MM.1S (cell line): ENCODE results near the gene DGCR8.

Experiments used
- DNase-seq: peaks from one replicate; pipeline ENCODE4 v3.0.0-alpha.2; 2015
- H2AFZ ChIP-seq: fragments of 300-600 bp; sonication (generic); 2 replicates; pipeline ENCODE4 v1.6.0; 2016; ENCODE audit warnings: antibody characterized with exemption, low read length
- H3F3A ChIP-seq: fragments of 300-600 bp; sonication (generic); 2 replicates; pipeline ENCODE4 v1.6.1; 2016; ENCODE audit warnings: mild to moderate bottlenecking, antibody characterized with exemption, low read length, moderate library complexity, mixed read lengths; ENCODE audit not compliant: insufficient read depth
- H3K27ac ChIP-seq: fragments of 300-600 bp; sonication (generic); 2 replicates; pipeline ENCODE4 v1.5.1; 2016; ENCODE audit warnings: mild to moderate bottlenecking, low read length
- H3K27me3 ChIP-seq: fragments of 300-600 bp; sonication (generic); replicated peaks from 2 replicates; pipeline ENCODE4 v1.6.0; 2016; ENCODE audit warnings: low read length; ENCODE audit not compliant: insufficient read depth
- H3K36me3 ChIP-seq: fragments of 300-600 bp; sonication (generic); replicated peaks from 2 replicates; pipeline ENCODE4 v1.6.1; 2016; ENCODE audit warnings: mild to moderate bottlenecking, low read length, mixed read lengths; ENCODE audit not compliant: insufficient read depth
- H3K4me1 ChIP-seq: fragments of 300-600 bp; sonication (generic); 2 replicates; pipeline ENCODE4 v1.6.1; 2016; ENCODE audit warnings: low read length, mixed read lengths
- H3K4me2 ChIP-seq: fragments of 300-600 bp; sonication (generic); 2 replicates; pipeline ENCODE4 v1.6.0; 2016; ENCODE audit warnings: low read depth, low read length
- H3K4me3 ChIP-seq: fragments of 300-600 bp; sonication (generic); 2 replicates; pipeline ENCODE4 v1.5.1; 2016; ENCODE audit warnings: low read length, mixed read lengths
- H3K79me2 ChIP-seq: fragments of 300-600 bp; sonication (generic); 2 replicates; pipeline ENCODE4 v1.6.1; 2016; ENCODE audit warnings: mixed run types, low read length, mixed read lengths
- H3K9ac ChIP-seq: fragments of 300-600 bp; sonication (generic); 2 replicates; pipeline ENCODE4 v1.6.1; 2016; ENCODE audit warnings: low read length, mixed read lengths
- H3K9me2 ChIP-seq: fragments of 300-600 bp; sonication (generic); replicated peaks from 2 replicates; pipeline ENCODE4 v1.6.1; 2016; ENCODE audit warnings: mild to moderate bottlenecking, low read length, mixed read lengths; ENCODE audit not compliant: insufficient read depth
- H3K9me3 ChIP-seq: fragments of 300-600 bp; sonication (generic); replicated peaks from 2 replicates; pipeline ENCODE4 v1.6.1; 2016; ENCODE audit warnings: mild to moderate bottlenecking, low read length, mixed read lengths; ENCODE audit not compliant: insufficient read depth
- H4K20me1 ChIP-seq: fragments of 300-600 bp; sonication (generic); 2 replicates; pipeline ENCODE4 v1.6.1; 2016; ENCODE audit warnings: mild to moderate bottlenecking, low read length, moderate library complexity, mixed read lengths; ENCODE audit not compliant: insufficient read depth
- CTCF ChIP-seq: fragments of 300-600 bp; sonication (generic); IDR thresholded peaks from 2 replicates; pipeline ENCODE4 v1.5.1; 2016; ENCODE audit warnings: antibody characterized with exemption, low read length, mixed read lengths
- EZH2 ChIP-seq: fragments of 300-600 bp; sonication (generic); optimal IDR thresholded peaks from 2 replicates; pipeline ENCODE3; 2017; ENCODE audit warnings: low read depth, mild to moderate bottlenecking, antibody characterized with exemption, low read length, mixed read lengths
- EZH2phosphoT487 ChIP-seq: fragments of 300-600 bp; sonication (generic); IDR thresholded peaks from 2 replicates; pipeline ENCODE4 v1.6.1; 2018; ENCODE audit warnings: antibody characterized with exemption, low read length

The DGCR8 gene

GRCh38 chr22:20148414-20148813, 68.4 kb downstream of the DGCR8 start:
- H3K9me2 ChIP-seq = no peaks in the 10 kb centered on the region
- no peak for TF ChIP-seq EZH2phosphoT487
- no peak for TF ChIP-seq EZH2
- no peak for TF ChIP-seq CTCF
- H4K20me1 ChIP-seq = no peaks in the 10 kb centered on the region
- no peaks in the 10 kb centered on the region for H3K9me3 ChIP-seq
- H3K27ac ChIP-seq = no peak overlapping the region
- H3K9ac ChIP-seq = no peak overlapping the region
- no peak overlapping the region for H3K4me3 ChIP-seq
- H3K4me1 ChIP-seq = no peaks in the 10 kb centered on the region
- no peaks in the 10 kb centered on the region for H3K79me2 ChIP-seq
- no peaks in the 10 kb centered on the region for H3K36me3 ChIP-seq
- no peaks in the 10 kb centered on the region for H3F3A ChIP-seq
- peaks cover 17% of the 10 kb centered on the region for H3K27me3 ChIP-seq
- H2AFZ ChIP-seq = no peak overlapping the region
- no peak for DNase-seq
- no peak overlapping the region for H3K4me2 ChIP-seq

GRCh38 chr22:20149257-20150250, 69.5 kb downstream of the DGCR8 start:
- H3K4me1 ChIP-seq = no peaks in the 10 kb centered on the region
- H3K4me2 ChIP-seq = no peak overlapping the region
- peaks cover 28% of the 10 kb centered on the region for H3K27me3 ChIP-seq
- DNase-seq = no peak
- H3K79me2 ChIP-seq = no peaks in the 10 kb centered on the region
- no peaks in the 10 kb centered on the region for H3K9me3 ChIP-seq
- H3F3A ChIP-seq = no peaks in the 10 kb centered on the region
- H3K9ac ChIP-seq = no peak overlapping the region
- no peaks in the 10 kb centered on the region for H3K9me2 ChIP-seq
- H3K4me3 ChIP-seq = no peak overlapping the region
- H3K36me3 ChIP-seq = no peaks in the 10 kb centered on the region
- no peak overlapping the region for H3K27ac ChIP-seq
- no peak for TF ChIP-seq CTCF
- TF ChIP-seq EZH2phosphoT487 = no peak
- TF ChIP-seq EZH2 = no peak
- H2AFZ ChIP-seq = no peak overlapping the region
- H4K20me1 ChIP-seq = no peaks in the 10 kb centered on the region

- H3K27me3 ChIP-seq = peaks cover 38% of the 10 kb centered on the region
- H3K36me3 ChIP-seq = no peaks in the 10 kb centered on the region
- no peaks in the 10 kb centered on the region for H3K9me2 ChIP-seq
- no peaks in the 10 kb centered on the region for H3K4me1 ChIP-seq
- no peaks in the 10 kb centered on the region for H3K79me2 ChIP-seq
- no peak within 1 kb of the TSS for H3K4me2 ChIP-seq
- H3K9me3 ChIP-seq = no peaks in the 10 kb centered on the region
- H3K9ac ChIP-seq = no peak within 1 kb of the TSS
- H3K4me3 ChIP-seq = no peak within 1 kb of the TSS
- DNase-seq = no peak
- no peak within 1 kb of the TSS for H2AFZ ChIP-seq
- H4K20me1 ChIP-seq = no peaks in the 10 kb centered on the region
- no peak within 1 kb of the TSS for H3K27ac ChIP-seq
- no peaks in the 10 kb centered on the region for H3F3A ChIP-seq
- no peak for TF ChIP-seq CTCF
- no peak for TF ChIP-seq EZH2
- TF ChIP-seq EZH2phosphoT487 = no peak
These were observed 70.6 kb downstream of the DGCR8 start, which contains the start of gene CCDC188 for GRCh38 chr22:20150381-20151275. TSS of gene CCDC188 (minus strand) at chr22:20151055. CDS start at chr22:20150986, 69 bp downstream.
